ENCODE results near the gene SELENOS. TPM values are rescaled to one million over a fixed set of nuclear protein-coding genes. Genes with fewer than 3 reads are reported as not detected.
A peak's percentile ranks its signal among the peaks of the same experiment; 100 is the strongest.

The SELENOS gene
- total and polyA plus RNA-seq, 9 of the 15 experiments (the other 6 are each of a cell fraction or from before 2014, with no cell fraction given) = 24.9 to 57.4 (median 47.9) TPM

DNA sequence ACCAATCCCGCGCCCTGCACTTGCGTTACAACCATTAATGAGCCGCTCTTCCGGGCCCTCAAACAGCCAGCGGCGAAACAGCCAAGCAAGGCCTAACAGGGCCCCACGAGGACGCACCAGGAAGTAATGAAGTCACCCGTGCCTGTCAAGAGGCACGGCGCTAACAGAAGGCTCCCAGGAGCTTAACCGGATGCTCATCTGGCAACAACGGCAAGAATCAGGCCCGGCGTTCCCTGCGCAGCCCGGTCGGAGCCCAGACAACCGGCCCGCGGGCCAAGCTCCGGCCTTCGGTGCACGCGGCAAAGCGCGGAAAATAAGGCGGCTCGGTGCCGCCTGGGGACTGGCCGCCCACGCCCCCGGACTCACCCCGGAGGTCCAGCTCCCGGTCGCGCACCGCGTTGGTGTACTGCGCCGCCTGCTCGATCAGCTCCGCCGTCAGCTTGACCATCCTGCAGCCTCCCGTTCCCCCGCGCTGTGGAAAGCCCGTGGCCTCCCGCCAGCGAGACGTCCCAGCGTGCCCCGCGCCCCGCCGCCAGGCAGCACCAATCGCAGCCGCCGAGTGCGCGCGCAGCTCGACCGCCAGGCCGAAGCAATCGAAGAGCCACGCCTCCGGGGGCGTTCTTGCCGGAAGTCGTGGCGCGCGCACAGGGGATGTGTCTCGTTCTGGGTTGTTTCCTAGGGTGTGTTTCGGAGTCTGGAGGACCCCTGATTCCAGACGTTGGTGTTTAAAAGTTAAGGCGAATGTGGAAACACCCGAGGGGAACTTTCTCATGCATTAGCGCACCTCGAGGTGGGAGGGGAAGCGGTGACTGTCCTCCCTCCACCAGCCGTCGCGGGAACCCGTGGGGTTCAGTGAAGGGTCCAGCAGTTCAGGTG, 17.7 kb upstream of the SELENOS start, which contains the start of gene SNRPA1 (continued):
- TF ChIP-seq RNF2 (IDR thresholded peaks at IDR 0.05) = peak; percentile 60
- no peak for TF ChIP-seq HNRNPUL1 (IDR thresholded peaks at IDR 0.05; ENCODE audit: low read length)
- TF ChIP-seq, protein P1, sequence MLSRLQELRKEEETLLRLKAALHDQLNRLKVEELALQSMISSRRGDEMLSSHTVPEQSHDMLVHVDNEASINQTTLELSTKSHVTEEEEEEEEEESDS (CRISPR knock-in tag; IDR thresholded peaks at IDR 0.05) = no peak
- TF ChIP-seq SUPT5H (IDR thresholded peaks at IDR 0.05) = peak; percentile 86
- TF ChIP-seq, protein P2, sequence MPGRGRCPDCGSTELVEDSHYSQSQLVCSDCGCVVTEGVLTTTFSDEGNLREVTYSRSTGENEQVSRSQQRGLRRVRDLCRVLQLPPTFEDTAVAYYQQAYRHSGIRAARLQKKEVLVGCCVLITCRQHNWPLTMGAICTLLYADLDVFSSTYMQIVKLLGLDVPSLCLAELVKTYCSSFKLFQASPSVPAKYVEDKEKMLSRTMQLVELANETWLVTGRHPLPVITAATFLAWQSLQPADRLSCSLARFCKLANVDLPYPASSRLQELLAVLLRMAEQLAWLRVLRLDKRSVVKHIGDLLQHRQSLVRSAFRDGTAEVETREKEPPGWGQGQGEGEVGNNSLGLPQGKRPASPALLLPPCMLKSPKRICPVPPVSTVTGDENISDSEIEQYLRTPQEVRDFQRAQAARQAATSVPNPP (IDR thresholded peaks at IDR 0.05; ENCODE audit: borderline replicate concordance, insufficient read depth, insufficient read length) = no peak
- no peak for TF ChIP-seq KDM2B (CRISPR knock-in tag; IDR thresholded peaks at IDR 0.05)
- TF ChIP-seq SMAD4 (CRISPR knock-in tag; conservative IDR thresholded peaks at IDR 0.05) = peak; percentile 66
- TF ChIP-seq, protein P3, sequence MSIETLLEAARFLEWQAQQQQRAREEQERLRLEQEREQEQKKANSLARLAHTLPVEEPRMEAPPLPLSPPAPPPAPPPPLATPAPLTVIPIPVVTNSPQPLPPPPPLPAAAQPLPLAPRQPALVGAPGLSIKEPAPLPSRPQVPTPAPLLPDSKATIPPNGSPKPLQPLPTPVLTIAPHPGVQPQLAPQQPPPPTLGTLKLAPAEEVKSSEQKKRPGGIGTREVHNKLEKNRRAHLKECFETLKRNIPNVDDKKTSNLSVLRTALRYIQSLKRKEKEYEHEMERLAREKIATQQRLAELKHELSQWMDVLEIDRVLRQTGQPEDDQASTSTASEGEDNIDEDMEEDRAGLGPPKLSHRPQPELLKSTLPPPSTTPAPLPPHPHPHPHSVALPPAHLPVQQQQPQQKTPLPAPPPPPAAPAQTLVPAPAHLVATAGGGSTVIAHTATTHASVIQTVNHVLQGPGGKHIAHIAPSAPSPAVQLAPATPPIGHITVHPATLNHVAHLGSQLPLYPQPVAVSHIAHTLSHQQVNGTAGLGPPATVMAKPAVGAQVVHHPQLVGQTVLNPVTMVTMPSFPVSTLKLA (conservative IDR thresholded peaks at IDR 0.05) = peak; percentile 97 to 98
- TF ChIP-seq XRCC4 (IDR thresholded peaks at IDR 0.05; ENCODE audit: extremely low read depth, insufficient read depth, insufficient read length) = no peak
- TF ChIP-seq ZKSCAN3 (CRISPR knock-in tag; IDR thresholded peaks at IDR 0.05) = no peak
- no peak for TF ChIP-seq SMARCA4 (IDR thresholded peaks at IDR 0.05)
- TF ChIP-seq JUN (IDR thresholded peaks at IDR 0.05; ENCODE audit: borderline replicate concordance, low read depth, low read length) = peak; percentile 49; the same call in 1 of the 2 replicates
- 0 out of 2 replicates have a peak, but pooled peaks have one; percentile 76 for TF ChIP-seq JUN (CRISPR knock-in tag; IDR thresholded peaks at IDR 0.05; ENCODE audit: borderline replicate concordance)
- TF ChIP-seq PML (IDR thresholded peaks at IDR 0.05; ENCODE audit: low read length) = peak; percentile 44; the same call in 1 of the 2 replicates

All from K562 (cell line).